M059J (cell line): ENCODE data around the gene TMEM121B. TPM values are rescaled to one million over a fixed set of nuclear protein-coding genes. Genes with fewer than 3 reads are reported as not detected.
"Not testable (repeated sequence)": the region's sequence is repeated elsewhere in the genome, so short reads cannot be mapped to it uniquely, and the experiment has no call there.

ENCODE experiments used
- DNase-seq: peaks from one replicate; pipeline ENCODE4 v3.0.0-alpha.2; 2012; ENCODE audit warnings: low read depth
- total RNA-seq: library from RNA; depleted of rRNA; stranded (reverse); fragments of >200 nt; shearing (Covaris generic); gene quantifications from 2 replicates; pipeline ENCODE4 v1.2.3, GENCODE V29; 2014; rRNA removed

TMEM121B gene
- 0.07 TPM in 1 of 2 replicates, not detected in the other for total RNA-seq

DNA sequence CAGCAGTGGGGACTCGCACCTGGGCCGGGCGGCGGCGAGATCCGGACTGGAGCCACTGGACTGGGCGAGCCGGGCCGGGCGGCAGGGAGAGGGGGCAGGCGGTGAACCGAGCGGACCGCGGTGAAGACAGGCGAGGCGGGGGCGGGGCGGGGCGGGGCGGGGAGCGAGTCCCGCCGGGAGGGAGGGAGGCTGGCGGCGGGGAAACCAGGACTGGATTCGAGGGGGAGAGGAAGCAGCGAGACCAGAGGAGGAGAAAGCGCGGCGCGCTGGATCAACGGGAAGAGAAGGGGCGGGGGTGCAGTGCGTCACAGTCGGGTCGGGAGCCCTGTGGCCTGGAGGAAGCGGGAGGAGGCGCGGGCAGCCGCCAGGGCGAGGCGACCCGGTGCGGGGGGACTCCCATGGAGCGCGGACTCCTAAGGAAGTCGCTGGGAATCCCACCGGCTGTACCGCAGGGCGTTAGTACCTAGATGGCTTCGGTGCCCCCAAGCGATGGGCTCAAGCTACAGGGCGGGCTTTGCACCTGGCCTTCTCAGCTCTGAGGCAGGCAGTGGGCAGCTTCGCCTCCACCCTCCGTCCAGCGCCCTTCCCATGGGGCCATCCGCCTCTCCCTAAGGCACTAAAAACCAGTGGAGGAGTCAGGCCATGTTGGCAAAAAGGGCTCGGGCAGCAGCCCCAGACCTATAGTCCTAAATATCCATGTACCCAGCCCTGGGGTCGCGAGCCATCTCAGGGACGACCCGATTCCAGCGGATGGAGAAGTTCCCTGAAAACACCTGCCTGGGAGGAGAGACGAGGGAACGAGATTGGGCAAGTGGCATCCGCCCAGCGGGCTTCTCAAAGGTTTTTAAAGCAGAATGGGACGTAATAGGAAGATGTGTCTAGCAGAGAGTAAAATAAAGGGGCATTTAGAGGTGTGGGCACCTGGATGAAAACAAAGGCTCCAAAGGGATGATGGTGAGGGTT, at the start of gene TMEM121B:
TSS of gene TMEM121B (minus strand) at position 128 of the 963 bp plus-strand sequence. CDS start 233 bp downstream, outside the sequence.
- DNase-seq = peak; percentile 49

DNA sequence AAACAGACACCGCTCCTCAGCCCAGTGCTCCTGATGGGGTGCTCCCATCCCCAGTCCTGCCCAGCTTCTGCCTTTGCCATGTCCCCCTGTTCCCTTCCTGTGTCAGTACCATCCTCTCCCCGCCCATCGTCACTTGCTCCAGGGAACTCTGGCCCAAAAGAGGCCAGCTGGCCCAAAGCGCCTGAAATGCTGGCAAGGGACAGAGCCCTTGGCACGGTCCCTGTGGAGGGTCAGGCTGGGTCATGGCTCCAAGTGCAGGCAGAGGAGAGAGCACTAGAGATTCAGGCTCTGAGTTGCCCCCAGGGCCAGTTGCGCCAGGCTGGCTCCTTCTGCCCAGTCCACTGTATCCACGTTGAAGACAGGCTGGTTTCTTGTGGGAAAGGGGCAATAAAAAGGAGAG, 46.3 kb upstream of the TMEM121B start:
- DNase-seq = no peak

DNA sequence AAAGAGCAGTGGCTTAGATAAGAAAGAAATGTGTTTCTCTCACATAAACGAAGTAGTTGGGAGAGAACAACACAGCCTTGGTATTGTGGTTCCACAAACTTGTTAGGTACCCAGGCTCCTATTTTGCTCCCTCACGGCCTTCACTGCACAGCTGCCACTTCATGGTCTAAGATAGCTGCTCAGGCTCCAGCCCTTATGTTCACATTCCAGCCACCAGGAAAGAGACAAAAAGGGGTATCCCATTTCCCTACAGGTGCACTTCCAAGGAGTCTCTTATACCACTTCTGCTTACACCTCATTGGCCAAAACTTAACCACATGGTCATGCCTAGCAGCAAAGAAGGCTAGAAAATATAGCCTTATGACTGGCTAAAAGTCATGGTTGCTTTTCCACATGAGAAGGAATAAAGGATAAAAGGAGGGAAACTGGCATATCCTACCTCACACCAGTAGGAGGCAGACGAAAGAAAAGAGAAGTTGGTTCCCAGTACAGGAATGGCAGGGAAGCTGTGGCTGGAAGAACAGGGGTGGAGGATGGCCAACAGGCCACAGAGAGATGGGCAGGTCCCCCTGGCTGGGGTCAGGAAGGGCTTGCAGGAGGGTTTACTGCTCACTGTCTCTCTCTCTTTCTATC, 43.3 kb upstream of the TMEM121B start:
- no peak for DNase-seq

DNA sequence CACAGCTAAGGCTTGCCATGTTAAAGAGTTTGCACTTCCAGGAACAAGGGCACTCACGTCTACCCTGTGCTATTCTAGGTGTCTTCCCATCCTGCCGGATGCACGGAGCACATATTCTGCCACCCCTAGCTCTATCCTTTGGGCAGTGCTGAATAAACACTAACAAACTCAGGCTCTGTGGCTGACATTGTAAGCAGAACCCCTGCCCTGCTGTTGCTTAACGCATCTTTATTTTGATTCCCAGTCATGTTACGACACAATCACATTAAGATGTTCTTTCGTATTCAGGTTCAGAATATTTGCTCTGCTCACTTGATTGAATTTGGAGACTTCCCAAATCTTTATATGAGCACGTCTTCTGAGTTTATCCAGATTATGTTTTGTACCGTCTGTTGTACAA, 41.6 kb upstream of the TMEM121B start:
- no peak for DNase-seq

DNA sequence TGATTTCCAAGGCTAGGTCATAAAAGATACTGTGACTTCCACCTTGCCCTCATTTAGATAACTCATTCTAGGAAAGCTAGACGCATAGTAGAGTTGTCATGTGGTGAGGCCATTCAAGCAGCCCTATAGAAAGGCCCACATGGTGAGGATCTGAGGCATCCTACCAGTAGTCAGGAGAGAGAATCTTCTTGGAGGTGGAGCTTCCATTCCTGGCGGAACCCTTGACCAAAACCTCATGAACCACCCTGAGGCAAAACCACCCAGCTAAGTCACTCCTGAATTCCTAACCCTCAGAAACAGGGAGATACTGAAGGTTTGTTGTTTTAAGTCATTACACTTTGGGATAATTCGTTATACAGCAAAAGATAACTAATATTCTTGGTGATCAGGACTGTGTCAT, 40.8 kb upstream of the TMEM121B start:
- DNase-seq = peak; percentile 61

DNA sequence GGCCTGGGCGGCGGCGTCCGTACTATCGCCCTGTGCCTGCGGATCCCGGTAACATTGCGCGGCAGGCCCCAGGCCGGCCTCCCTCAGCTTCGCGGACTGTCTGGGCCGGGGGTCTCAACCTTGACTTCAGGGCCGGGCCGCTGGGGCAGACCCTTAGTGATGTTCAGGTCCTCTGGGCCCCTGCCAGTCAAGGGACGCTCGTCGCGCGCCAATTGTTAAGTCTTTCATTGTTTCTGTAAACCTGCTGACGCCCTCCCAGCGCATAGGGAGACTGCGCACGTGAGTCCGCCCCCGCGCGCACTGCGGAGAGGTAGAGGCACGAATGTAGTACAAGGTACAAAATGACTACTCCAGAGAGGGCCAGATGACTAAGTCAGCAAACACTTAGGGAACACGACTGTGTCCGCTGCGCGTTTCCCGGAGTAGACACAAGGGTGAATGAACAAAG, 38.4 kb upstream of the TMEM121B start:
- peak; percentile 49 for DNase-seq

DNA sequence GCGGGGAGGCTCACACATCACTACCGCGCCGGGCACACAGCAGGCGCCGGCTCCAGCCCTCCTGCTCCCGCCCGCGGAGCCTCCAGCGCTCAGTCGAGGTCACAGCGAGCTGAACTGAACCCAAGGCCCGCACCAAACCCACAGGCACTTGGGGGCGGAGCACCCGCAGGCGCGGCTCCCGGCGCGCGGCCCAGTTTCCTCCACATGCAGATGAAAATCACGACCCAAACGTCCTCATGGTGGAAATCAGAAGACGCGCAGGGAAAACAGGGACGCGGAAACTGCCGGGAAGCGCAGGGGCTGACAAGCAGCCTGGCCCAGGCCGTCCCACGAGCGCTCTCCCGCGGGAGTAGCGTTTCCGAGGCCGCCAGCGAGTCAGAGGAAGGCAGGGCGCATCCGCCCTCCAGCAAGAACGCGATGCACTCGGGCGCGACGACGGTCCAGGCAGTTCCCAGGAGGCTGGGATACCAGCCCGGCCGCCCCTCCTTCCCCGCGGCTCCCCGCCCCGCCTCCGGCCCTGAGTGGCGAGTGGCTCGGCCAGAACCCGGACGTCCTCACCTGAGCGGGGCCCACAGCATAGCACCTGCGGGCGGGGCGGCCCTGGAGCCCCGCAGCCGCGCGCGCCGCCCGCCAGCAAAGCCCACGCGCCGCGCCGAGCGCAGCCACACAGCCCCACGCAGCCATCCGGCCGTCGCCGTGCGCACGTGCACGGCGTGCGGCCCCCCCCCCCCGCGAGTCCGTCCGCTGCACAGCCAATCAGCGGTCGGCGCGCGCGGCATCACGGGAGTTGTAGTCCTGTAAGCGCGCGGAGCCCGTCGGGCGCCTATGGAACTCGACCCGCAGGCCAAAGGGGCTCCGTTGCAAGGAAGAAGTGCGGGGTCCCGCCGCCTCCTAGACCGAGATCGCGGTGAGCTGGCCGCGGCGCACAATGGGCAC, 37.7 kb upstream of the TMEM121B start, which contains the start of gene HDHD5:
TSS of gene HDHD5 (minus strand) at position 710 of the 936 bp plus-strand sequence. CDS start at position 684, 26 bp downstream.
- DNase-seq = peak; percentile 82

DNA sequence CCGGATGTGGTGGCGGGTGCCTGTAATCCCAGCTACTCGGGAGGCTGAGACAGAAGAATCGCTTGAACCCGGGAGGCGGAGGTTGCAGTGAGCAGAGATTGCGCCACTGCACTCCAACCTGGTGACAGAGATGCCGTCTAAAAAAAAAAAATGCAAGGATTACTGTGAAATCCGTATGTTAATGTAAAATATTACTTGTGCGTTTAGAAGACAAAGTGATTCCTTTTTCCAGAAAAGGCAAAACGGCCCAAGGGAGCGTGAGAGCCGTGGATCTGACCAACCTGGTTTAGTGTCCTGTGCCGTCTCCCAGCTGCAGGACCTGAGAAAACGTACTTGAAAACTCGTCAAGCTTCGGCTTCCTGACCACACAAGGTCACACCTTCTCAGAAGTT, 37.0 kb upstream of the TMEM121B start:
- DNase-seq = no peak

DNA sequence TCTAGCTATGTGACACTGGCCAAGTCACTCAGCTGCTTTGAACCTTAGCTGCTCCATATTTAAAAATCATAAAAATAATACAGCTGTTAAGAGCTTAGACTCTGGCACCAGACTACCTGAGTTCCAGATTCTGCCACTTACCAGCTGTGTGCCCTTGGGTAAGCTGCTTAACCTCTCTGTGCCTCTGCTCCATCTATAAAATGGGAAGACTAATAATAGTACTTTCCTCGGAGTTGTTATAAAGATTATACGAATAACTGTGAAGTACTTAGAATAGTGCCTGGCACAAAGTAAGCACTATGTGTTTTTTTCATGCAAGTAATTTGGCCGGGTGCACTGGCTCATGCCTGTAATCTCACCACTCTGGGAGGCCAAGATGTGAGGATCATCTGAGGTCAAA, 36.6 kb upstream of the TMEM121B start:
- DNase-seq = no peak

DNA sequence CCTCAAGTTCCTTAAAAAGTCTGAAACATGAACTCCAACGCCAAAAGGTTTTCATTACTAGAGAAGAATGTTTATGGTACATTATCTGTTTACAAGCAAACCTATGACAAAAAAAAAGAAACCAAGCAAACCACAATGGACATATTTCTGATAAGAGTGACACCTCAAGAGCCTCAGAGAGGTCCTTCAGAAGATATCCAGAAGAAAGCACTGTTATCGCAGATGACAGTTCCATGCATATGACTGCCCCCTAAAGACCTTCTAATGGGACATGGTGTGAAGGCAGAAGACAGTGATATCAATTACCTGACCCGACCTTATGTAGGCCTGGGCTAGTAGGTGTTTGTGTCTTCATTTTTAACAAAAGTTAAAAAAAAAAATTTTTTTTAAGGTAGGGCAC, 34.8 kb upstream of the TMEM121B start:
- no peak for DNase-seq

DNA sequence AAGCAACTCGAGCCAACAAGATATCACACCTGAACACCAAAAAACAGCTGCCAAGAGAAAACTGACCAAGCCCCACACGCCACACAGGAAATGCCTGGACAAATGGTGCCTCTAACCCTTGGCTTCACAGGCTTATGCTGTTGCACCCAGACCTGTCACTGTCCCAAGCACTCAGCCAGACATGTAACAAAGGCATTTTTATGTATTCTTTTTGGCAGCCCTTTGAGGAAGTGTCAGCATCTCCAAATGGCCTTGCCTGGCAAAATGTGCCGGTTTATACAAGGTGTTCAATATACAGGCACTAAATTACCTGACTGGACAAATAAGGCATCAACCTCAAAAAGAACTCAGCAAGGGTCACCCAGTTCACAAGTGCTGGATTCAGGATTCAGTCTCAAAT, 31.8 kb upstream of the TMEM121B start:
- DNase-seq = no peak

DNA sequence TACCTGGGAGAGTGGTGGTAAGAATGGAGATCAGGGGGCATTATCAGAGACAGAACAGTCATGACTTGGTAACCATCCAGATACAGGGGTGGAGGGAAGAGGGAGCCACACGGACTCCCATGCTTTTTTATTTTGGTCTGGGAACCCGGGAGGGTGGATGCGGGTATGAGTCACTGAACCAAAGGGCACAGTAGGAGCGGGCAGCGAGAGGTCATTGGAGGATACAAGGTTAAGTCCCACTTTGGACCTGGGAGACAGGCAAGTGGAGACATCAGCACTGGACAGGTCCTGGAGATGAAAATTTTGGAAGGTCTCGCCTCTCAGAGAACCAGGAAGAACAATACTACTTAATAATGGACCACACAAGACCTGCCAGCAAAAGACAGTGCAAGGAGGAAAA, 31.2 kb upstream of the TMEM121B start:
- peak; percentile 57 for DNase-seq

DNA sequence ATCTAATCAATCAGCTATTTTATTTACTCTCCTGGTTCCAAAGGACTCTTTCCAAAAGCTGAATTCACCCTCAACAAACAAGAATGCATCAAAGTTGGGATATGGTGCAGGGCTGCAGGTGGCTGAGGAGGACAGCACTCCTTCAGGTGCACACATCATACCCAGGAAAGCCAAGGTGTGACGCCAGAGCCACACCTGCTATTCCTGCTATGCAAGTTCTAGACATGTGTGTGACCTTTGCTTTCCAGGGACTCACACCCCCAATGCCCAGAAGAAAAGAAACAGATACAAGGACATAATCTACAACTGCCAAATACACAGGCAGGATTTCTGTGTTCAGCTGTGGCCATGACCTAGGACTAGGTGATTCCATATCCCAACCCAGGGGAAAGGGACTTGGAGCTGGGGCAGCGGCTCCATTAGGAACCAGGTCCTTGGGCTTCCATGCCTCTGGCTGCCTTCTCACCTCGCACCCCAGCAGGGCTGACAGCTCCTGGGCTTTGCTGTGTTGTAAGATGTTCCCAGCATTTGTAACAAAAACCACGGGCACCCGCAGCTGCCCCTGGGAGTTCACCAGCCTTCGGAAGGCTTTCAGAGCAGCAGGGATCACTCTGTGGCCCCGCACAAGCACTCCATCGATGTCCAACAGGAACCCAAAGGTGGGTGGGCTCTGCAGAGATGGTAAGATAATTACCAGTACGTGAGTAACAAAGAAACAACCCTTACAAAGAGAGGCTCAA, 28.1 kb upstream of the TMEM121B start:
- DNase-seq = no peak

DNA sequence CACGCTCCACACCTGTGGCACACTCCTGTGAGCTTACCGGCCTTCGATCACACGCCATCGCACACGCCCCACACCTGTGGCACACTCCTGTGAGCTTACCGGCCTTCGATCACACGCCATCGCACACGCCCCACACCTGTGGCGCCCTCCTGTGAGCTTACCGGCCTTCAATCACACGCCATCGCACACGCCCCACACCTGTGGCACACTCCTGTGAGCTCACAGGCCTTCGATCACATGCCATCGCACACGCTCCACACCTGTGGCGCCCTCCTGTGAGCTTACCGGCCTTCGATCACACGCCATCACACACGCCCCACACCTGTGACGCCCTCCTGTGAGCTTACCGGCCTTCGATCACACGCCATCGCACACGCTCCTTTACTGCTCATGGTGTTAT, 26.3 kb upstream of the TMEM121B start:
- DNase-seq = not testable (repeated sequence)

DNA sequence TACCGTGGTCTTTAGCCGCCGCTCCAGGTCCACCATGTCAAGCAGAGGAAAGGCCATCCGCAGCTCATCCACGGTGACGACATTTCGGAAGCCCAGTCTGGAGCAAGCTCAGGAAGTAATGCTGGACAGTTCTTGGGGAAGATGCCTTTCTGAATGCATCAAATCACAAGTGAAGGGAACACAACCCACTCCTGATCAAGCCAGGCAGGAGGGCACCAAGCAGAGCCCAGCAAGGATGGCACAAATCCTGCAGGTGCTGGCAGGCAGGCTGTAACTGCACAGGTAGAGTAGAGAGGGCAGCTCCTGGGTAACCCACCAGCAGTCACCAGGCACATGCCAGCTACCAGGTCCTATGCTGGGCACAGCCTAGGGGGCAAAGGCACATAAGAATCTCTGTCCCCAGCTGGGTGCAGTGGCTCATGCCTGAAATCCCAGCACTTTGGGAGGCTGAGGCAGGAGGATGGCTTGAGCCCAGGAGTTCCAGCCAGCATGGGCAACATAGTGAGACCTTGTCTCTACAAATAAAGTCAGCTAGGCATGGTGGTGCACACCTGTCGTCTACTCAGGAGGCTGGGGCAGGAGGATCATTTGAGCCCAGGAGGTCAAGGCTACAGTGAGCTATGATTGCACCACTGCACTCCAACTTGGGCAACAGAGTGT, 24.0 kb upstream of the TMEM121B start:
- no peak for DNase-seq

DNA sequence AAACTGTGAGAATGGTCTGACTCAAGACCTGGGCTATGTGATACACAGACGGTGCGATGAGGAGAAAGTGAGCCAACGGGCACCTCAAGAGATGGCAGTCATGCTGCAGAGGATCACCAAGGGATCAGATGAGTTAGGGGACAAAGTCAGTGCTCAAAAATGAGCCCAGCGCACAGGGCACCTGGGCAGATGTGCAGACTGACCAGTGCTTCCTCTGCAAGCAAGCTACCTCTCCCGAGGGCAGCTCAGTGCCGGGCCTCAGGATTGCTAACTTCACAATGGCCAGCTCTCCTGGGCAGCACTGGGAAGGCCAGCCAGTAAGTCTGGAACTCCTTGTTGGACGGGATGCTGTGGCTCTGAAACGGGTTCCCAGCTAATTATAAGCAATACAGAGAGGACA, 22.7 kb upstream of the TMEM121B start:
- DNase-seq = no peak

DNA sequence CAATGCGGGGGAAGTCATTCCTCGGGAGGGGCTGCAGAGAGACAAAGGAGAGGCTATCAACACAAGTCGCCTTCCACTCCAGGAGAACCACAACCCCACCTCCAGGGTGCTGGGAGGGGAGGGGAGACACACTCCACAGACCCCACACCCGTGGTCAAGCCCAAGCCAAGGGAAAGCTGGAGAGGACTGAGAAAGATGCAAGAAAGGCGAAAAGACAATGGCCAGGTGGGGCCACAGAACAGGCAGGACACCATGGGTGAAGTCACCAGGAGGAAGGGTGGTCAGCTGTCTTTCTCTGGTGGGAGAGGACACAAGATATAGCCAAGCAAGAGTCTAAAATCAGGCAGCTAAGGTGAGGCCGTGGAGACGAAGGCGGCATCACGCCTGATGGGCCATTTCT, 21.9 kb upstream of the TMEM121B start:
- no peak for DNase-seq

DNA sequence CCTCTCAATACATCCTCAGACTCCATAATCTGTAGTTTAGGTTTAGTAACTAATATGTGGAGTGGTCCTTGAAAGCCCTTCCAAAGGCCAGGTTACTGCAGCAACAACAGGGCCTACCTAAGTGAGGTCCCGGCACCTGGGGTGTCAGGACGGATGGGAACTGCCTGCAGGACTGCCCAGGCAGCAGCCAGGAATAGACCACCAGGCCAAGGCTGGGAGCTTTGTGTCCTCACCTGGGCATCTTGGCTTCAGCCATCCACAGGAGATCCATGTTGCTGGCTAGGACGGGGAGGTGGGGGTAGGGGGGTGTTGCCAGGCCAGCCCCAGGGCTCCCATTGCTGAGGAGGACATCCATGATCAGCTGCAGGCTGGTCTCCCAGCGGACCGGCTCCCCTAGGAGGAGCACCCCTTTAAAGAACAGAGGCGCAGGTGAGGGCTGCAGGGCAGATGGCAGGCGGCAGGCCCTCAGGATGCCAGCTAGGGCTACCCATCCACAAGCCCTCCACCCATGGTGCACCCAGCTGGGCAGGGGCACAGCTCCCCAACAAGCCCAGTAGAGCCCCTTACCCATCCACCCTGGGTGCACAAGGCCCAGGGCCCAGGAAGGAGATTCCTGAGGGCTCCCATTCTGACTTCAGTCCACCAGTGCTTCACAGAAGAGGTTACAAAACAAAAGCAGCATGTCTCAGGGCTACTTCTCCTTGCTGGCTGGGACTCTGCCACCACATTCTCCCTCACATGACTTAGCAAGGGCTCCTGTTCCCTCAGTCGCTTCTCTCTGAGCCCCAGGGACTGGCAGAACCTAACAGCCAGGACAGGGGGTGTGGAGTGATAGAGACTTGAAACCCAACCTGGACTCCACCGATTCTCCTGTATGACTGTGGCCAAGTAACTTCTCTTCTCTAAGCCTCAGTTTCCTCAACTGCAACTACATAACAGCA, 19.9 kb upstream of the TMEM121B start:
- DNase-seq = no peak

DNA sequence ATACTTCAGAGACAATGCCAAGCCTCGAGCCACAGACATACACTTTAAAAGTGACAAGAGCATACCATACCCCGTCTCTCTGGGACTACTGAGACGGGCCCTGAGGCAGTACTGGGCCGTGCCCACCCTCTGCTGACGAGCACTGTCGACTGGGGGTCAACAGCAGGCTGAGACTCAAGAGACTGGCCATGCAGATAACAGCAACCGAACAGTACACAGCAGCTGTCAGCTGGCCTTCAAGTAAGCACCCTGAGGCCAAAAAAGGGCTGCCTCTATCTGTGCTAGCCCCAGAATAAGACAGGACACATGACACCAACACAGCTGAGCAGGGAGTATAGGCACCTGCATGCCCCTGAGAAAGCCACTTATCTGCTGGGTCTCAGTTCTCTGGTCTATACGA, 18.9 kb upstream of the TMEM121B start:
- DNase-seq = no peak
